Activated naive CD8-positive, alpha-beta T cell treated with anti-CD3 and anti-CD28 coated beads, Interleukin-2, amount 50 U/mL, for 24 hours (primary cell): ENCODE results near the gene SH2D5.

ENCODE experiments used
- ATAC-seq: fragments of 150-1000 bp; cut with Tn5 transposase; one replicate; pipeline ENCODE4 v1.10.0; 2021
- DNase-seq: peaks from one replicate; pipeline ENCODE4 v3.0.0; 2021
- H3K27ac Mint-ChIP-seq: one replicate; pipeline ENCODE4 v1.8.0; 2021; ENCODE audit warnings: mild to moderate bottlenecking, mixed read lengths
- H3K27me3 Mint-ChIP-seq: one replicate; pipeline ENCODE4 v1.8.0; 2021; ENCODE audit warnings: mixed read lengths
- H3K36me3 Mint-ChIP-seq: one replicate; pipeline ENCODE4 v1.8.0; 2021; ENCODE audit warnings: low read depth, mixed read lengths
- H3K4me1 Mint-ChIP-seq: one replicate; pipeline ENCODE4 v1.8.0; 2021; ENCODE audit warnings: mixed read lengths
- H3K4me3 Mint-ChIP-seq: one replicate; pipeline ENCODE4 v1.8.0; 2021; ENCODE audit warnings: mild to moderate bottlenecking, moderate library complexity, mixed read lengths
- H3K9me3 Mint-ChIP-seq: one replicate; pipeline ENCODE4 v1.8.0; 2021; ENCODE audit warnings: mixed read lengths

SH2D5 gene

GRCh38 chr1:20711285-20712214 is 21.0 kb downstream of the SH2D5 start:
- Mint-ChIP-seq H3K27ac (no peak overlapping the region), H3K27me3 (peaks cover 18% of the 10 kb centered on the region), H3K36me3 (no peaks in the 10 kb centered on the region), H3K4me1 (peaks cover 2% of the 10 kb centered on the region), H3K4me3 (no peak overlapping the region), H3K9me3 (no peaks in the 10 kb centered on the region)
- ATAC-seq: no peak
- no peak for DNase-seq

DNA sequence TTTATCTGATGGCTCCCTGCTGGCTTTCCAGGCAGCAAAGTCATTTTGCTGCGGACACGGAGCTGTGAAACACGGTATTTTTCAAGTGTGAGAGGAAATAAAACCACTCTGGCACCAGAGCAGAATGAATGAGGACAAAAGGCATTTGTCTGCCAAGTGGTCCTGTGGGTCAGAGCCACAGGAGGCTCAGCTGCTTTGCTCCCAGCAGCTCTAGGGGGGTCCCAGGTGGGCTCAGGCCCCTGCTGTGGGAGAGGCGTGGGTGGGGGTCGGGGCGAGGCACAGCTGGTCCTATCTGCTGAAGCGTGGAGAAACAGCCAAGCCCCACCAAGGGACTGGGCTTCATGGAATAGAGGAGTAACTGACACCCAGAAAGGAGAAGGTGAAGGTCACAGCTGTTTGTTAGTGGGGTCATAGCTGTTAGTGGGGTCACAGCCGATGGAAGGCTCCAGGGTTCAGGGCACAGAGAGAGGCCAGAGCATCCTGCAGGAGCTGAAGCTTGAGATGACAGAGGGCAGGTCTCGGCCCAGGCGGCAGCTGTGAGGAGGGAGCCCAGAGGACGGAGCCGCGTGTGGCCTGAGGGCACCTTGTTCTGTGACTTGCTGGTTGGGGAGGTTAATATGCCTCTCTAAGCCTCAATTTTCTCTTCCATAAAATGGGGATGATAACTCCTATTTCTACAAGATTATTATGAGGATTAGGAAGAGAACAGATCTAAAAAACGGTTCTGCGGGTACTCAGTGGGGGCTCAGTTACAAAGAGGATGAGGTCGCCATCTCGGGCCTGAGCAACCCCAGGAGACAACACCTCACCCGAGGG is 21.8 kb downstream of the SH2D5 start:
- Mint-ChIP-seq H3K27me3 (peaks cover 9% of the 10 kb centered on the region), H3K4me1 (no peaks in the 10 kb centered on the region), H3K4me3 (no peak overlapping the region), H3K9me3 (no peaks in the 10 kb centered on the region), H3K27ac (no peak overlapping the region), H3K36me3 (no peaks in the 10 kb centered on the region)
- ATAC-seq (no peak), DNase-seq (no peak)

GRCh38 chr1:20709868-20710267 is 22.6 kb downstream of the SH2D5 start:
- Mint-ChIP-seq H3K9me3 (no peaks in the 10 kb centered on the region), H3K4me3 (no peak overlapping the region), H3K27ac (no peak overlapping the region), H3K27me3 (peaks cover 3% of the 10 kb centered on the region), H3K4me1 (no peaks in the 10 kb centered on the region), H3K36me3 (no peaks in the 10 kb centered on the region)
- no peak for DNase-seq
- no peak for ATAC-seq

DNA sequence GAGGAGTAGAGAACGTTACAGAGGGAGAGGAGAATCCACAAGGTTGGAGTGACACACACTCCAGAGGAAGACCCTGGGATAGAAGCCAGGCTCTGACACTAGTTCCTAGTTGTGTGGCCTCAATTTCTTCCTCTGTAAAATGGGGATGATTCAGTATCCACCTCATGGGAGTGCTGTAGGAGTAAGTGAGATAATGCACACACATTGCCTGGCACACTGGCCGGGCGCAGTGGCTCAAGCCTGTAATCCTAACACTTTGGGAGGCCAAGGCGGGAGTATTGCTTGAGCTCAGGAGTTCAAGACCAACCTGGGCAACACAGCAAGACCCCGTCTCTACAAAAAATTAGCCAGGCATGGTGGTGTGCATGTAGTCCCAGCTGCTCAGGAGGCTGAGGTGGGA is 23.6 kb downstream of the SH2D5 start:
- ATAC-seq (no peak), DNase-seq (no peak)
- H3K36me3 Mint-ChIP-seq: no peaks in the 10 kb centered on the region
- H3K27ac Mint-ChIP-seq: no peak overlapping the region
- H3K9me3 Mint-ChIP-seq: no peaks in the 10 kb centered on the region
- H3K4me1 Mint-ChIP-seq: no peaks in the 10 kb centered on the region
- no peak overlapping the region for H3K4me3 Mint-ChIP-seq
- peaks cover 3% of the 10 kb centered on the region for H3K27me3 Mint-ChIP-seq

- Mint-ChIP-seq H3K36me3 (no peaks in the 10 kb centered on the region), H3K4me1 (no peaks in the 10 kb centered on the region), H3K27me3 (peaks cover 4% of the 10 kb centered on the region), H3K27ac (no peak overlapping the region), H3K9me3 (no peaks in the 10 kb centered on the region), H3K4me3 (no peak overlapping the region)
- DNase-seq (no peak), ATAC-seq (no peak)
Observed at GRCh38 chr1:20708057-20708456, 24.4 kb downstream of the SH2D5 start.

DNA sequence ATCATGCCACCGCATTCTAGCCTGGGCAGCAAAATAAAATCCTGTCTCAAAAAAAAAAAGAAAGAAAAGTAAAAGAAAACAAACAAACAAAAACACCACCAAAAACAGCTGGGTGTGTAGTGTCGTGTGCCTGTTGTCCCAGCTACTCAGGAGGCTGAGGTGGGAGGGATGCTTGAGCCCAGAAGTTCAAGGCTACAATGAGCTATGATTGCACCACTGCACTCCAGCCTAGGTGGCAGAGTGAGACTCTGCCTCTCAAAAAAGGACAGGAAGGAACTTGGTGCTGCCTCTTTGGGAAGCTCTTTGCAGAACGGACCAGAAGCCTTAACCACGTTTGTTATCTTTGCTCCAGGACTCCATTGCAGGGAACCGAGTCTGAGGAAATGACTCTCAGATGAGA is 25.7 kb downstream of the SH2D5 start:
- Mint-ChIP-seq H3K27ac (no peak overlapping the region), H3K36me3 (no peaks in the 10 kb centered on the region), H3K27me3 (peaks cover 5% of the 10 kb centered on the region), H3K4me3 (no peak overlapping the region), H3K4me1 (no peaks in the 10 kb centered on the region), H3K9me3 (no peaks in the 10 kb centered on the region)
- DNase-seq (no peak), ATAC-seq (no peak)

GRCh38 chr1:20705203-20705755 is 27.2 kb downstream of the SH2D5 start:
- Mint-ChIP-seq H3K9me3 (no peaks in the 10 kb centered on the region), H3K27ac (no peak overlapping the region), H3K36me3 (no peaks in the 10 kb centered on the region), H3K27me3 (peaks cover 3% of the 10 kb centered on the region), H3K4me1 (no peaks in the 10 kb centered on the region), H3K4me3 (no peak overlapping the region)
- DNase-seq (no peak), ATAC-seq (no peak)

DNA sequence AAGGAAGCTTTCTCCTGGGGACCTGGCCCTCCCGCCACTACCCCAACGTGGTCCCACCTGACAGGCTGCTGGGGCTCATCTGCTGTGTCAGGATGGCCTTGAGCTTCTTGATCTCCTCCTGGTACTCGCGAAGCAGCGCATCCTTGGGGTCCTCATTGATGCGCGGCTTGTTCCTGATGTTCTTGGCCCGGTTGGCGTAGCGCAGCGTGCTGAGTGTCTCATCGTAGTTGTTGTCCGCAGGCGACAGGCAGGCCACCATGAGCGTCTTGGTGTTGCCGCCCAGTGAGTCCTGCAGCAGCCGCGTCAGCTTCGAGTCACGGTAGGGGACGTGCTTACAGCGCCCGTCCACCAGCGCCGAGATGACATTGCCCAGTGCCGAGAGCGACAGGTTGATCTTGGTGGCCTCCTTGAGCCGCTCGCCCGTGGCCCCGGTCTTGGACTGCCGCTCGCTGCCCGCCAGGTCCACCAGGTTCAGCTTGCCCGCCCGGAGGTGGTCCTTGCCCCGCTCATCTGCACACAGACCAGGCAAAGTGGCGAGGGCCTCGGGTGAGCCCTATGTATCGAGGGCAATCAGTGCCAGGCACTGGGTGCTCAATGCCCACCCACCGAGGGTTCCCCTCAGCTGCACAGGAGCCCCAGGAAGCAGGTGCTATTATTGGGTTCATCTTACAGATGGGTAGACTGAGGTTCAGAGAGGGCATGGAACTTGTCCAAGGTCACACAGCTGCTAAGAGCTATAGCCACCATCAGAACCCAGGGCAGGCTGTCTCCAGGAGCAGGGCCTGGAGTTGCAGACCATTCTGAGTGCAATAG is 27.9 kb downstream of the SH2D5 start:
- Mint-ChIP-seq H3K4me3 (no peak overlapping the region), H3K27me3 (peaks cover 3% of the 10 kb centered on the region), H3K9me3 (no peaks in the 10 kb centered on the region), H3K4me1 (no peaks in the 10 kb centered on the region), H3K36me3 (no peaks in the 10 kb centered on the region), H3K27ac (no peak overlapping the region)
- DNase-seq: no peak
- ATAC-seq: no peak

- H3K4me3 Mint-ChIP-seq: no peak overlapping the region
- H3K27me3 Mint-ChIP-seq: peaks cover 3% of the 10 kb centered on the region
- no peaks in the 10 kb centered on the region for H3K4me1 Mint-ChIP-seq
- DNase-seq (no peak), ATAC-seq (no peak)
- no peak overlapping the region for H3K27ac Mint-ChIP-seq
- no peaks in the 10 kb centered on the region for H3K36me3 Mint-ChIP-seq
- no peaks in the 10 kb centered on the region for H3K9me3 Mint-ChIP-seq
Observed at GRCh38 chr1:20703124-20703756, 29.3 kb downstream of the SH2D5 start.

- DNase-seq (no peak), ATAC-seq (no peak)
- H3K36me3 Mint-ChIP-seq: no peaks in the 10 kb centered on the region
- H3K4me1 Mint-ChIP-seq: no peaks in the 10 kb centered on the region
- H3K4me3 Mint-ChIP-seq: no peak overlapping the region
- no peak overlapping the region for H3K27ac Mint-ChIP-seq
- no peaks in the 10 kb centered on the region for H3K9me3 Mint-ChIP-seq
- peaks cover 3% of the 10 kb centered on the region for H3K27me3 Mint-ChIP-seq
Observed at GRCh38 chr1:20702416-20702815, 30.1 kb downstream of the SH2D5 start.

- Mint-ChIP-seq H3K36me3 (no peaks in the 10 kb centered on the region), H3K27ac (no peak overlapping the region), H3K9me3 (no peaks in the 10 kb centered on the region), H3K4me1 (no peaks in the 10 kb centered on the region), H3K27me3 (peaks cover 3% of the 10 kb centered on the region), H3K4me3 (no peak overlapping the region)
- no peak for DNase-seq
- no peak for ATAC-seq
Observed at GRCh38 chr1:20701847-20702246, 30.7 kb downstream of the SH2D5 start.

DNA sequence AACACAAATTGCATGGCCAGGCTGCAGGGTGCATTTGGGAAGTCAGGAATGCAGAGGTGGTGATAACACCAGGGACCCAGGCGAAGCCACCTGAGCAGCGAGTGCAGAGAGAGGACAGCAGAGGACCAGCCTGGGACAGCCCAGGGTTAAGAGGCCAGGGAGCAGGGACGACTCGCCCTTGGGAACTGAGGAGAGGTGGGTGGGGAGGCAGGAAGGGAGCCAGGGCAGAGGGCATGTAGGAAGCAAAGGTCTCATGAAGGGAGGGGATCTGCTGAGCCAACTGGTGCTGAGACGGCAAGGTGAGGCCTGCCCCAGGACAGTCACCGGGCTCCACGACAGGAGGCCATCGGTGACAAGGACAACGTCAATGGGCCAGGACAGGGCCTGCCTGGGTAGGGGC is 31.1 kb downstream of the SH2D5 start:
- H3K27ac Mint-ChIP-seq: no peak overlapping the region
- no peaks in the 10 kb centered on the region for H3K4me1 Mint-ChIP-seq
- H3K27me3 Mint-ChIP-seq: peaks cover 3% of the 10 kb centered on the region
- DNase-seq (no peak), ATAC-seq (no peak)
- no peaks in the 10 kb centered on the region for H3K36me3 Mint-ChIP-seq
- H3K4me3 Mint-ChIP-seq: no peak overlapping the region
- no peaks in the 10 kb centered on the region for H3K9me3 Mint-ChIP-seq

DNA sequence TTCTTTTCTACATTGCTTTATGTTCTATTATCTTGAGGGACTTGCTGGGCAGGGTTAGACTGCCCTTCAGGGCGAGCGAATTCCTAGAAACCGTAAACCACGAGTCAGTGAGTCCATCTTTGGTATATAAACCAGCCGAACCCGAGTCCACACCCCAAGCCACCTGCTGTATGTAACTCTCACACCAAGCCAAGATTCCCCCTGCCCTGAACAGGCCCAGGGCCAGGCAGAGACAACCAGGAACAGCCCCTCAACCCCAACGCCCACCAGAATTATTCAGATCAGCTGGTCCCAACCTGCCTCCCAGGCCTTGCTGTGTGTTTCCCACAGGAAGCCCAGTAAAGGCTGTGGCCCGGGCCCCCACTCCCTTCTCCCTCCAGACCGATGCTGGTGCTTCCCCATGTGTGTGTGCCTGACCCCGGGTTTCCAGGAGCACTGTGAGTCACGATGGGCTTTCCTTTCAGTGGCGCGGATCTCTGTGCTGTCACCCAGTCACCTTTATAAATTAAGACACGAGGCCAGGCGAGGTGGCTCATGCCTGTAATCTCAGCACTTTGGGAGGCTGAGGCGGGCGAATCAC is 31.8 kb downstream of the SH2D5 start:
- Mint-ChIP-seq H3K9me3 (no peaks in the 10 kb centered on the region), H3K27ac (no peak overlapping the region), H3K4me3 (no peak overlapping the region), H3K27me3 (peaks cover 3% of the 10 kb centered on the region), H3K4me1 (peaks cover 4% of the 10 kb centered on the region), H3K36me3 (no peaks in the 10 kb centered on the region)
- no peak for DNase-seq
- no peak for ATAC-seq

DNA sequence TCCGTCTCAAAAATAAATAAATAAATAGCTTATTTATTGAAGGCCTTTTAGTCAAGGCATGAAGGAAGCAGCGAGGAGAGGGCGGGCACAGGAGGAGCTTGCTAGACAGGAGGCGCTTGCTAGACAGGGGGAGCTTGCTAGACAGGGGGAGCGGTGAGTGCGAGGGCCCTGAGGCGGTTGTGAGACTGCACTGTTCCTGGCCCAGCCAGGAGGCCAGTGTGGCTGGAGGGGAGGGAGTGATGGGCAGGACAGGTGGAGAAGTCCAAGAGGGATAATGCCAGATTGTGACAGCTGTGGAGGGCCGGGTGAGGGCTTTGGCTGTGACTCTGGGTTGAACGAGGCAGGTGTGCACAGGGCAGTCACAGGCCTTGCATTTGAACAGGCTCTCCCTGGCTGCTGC is 32.9 kb downstream of the SH2D5 start:
- H3K36me3 Mint-ChIP-seq: no peaks in the 10 kb centered on the region
- peaks cover 3% of the 10 kb centered on the region for H3K27me3 Mint-ChIP-seq
- ATAC-seq (no peak), DNase-seq (no peak)
- H3K27ac Mint-ChIP-seq: no peak overlapping the region
- H3K9me3 Mint-ChIP-seq: no peaks in the 10 kb centered on the region
- H3K4me3 Mint-ChIP-seq: no peak overlapping the region
- peaks cover 4% of the 10 kb centered on the region for H3K4me1 Mint-ChIP-seq
